BLaER1 (cell line): ENCODE results near the gene SUFU.
"Not testable (repeated sequence)": the region's sequence is repeated elsewhere in the genome, so short reads cannot be mapped to it uniquely, and the experiment has no call there.

Experiments used
- H3K27ac ChIP-seq: shearing (Covaris generic); formaldehyde crosslinking; 2 replicates; pipeline ENCODE4 v1.8.1; 2022
- H3K27me3 ChIP-seq: shearing (Covaris generic); formaldehyde crosslinking; 2 replicates; pipeline ENCODE4 v1.8.1; 2022
- H3K36me3 ChIP-seq: shearing (Covaris generic); formaldehyde crosslinking; 2 replicates; pipeline ENCODE4 v1.8.1; 2022
- H3K4me1 ChIP-seq: shearing (Covaris generic); formaldehyde crosslinking; 2 replicates; pipeline ENCODE4 v1.8.1; 2022
- H3K4me2 ChIP-seq: shearing (Covaris generic); formaldehyde crosslinking; 2 replicates; pipeline ENCODE4 v1.8.1; 2022
- H3K4me3 ChIP-seq: shearing (Covaris generic); formaldehyde crosslinking; 2 replicates; pipeline ENCODE4 v1.8.1; 2022
- H3K9ac ChIP-seq: shearing (Covaris generic); formaldehyde crosslinking; 2 replicates; pipeline ENCODE4 v1.8.1; 2022
- H3K9me3 ChIP-seq: shearing (Covaris generic); formaldehyde crosslinking; 2 replicates; pipeline ENCODE4 v1.8.1; 2022
- H4K20me1 ChIP-seq: shearing (Covaris generic); formaldehyde crosslinking; 2 replicates; pipeline ENCODE4 v1.8.1; 2022
- Cebpa-rat ChIP-seq: shearing (Covaris generic); IDR thresholded peaks from 2 replicates; pipeline ENCODE4 v1.8.1; 2022

The SUFU gene

GRCh38 chr10:102479651-102480050, 24.1 kb upstream of the SUFU start:
- H3K9me3 ChIP-seq: no peaks in the 10 kb centered on the region
- no peak overlapping the region for H3K9ac ChIP-seq
- peaks cover 97% of the 10 kb centered on the region for H3K36me3 ChIP-seq
- no peak for TF ChIP-seq Cebpa-rat
- peaks cover 52% of the 10 kb centered on the region for H4K20me1 ChIP-seq
- H3K27me3 ChIP-seq: no peaks in the 10 kb centered on the region
- H3K4me3 ChIP-seq: no peak overlapping the region
- H3K27ac ChIP-seq: no peak overlapping the region
- no peak overlapping the region for H3K4me2 ChIP-seq
- H3K4me1 ChIP-seq: peaks cover 12% of the 10 kb centered on the region

GRCh38 chr10:102480396-102480795, 23.4 kb upstream of the SUFU start:
- 0 out of 2 replicates have a peak overlapping the region, but pooled peaks have one; percentile 52 for H3K9ac ChIP-seq
- peak overlapping the region; percentile 14; the same call in 1 of the 2 replicates for H3K27ac ChIP-seq
- no peak overlapping the region for H3K4me2 ChIP-seq
- peaks cover 59% of the 10 kb centered on the region for H4K20me1 ChIP-seq
- no peak for TF ChIP-seq Cebpa-rat
- H3K4me3 ChIP-seq: no peak overlapping the region
- H3K27me3 ChIP-seq: no peaks in the 10 kb centered on the region
- H3K9me3 ChIP-seq: no peaks in the 10 kb centered on the region
- peaks cover 12% of the 10 kb centered on the region for H3K4me1 ChIP-seq
- H3K36me3 ChIP-seq: peaks cover 99% of the 10 kb centered on the region

- H3K4me1 ChIP-seq: peaks cover 12% of the 10 kb centered on the region
- no peaks in the 10 kb centered on the region for H3K9me3 ChIP-seq
- no peak overlapping the region for H3K27ac ChIP-seq
- no peak overlapping the region for H3K4me3 ChIP-seq
- peaks cover 78% of the 10 kb centered on the region for H4K20me1 ChIP-seq
- no peak overlapping the region for H3K4me2 ChIP-seq
- no peak for TF ChIP-seq Cebpa-rat
- H3K36me3 ChIP-seq: peaks cover 100% of the 10 kb centered on the region
- no peaks in the 10 kb centered on the region for H3K27me3 ChIP-seq
- no peak overlapping the region for H3K9ac ChIP-seq
Measured at GRCh38 chr10:102484021-102484420, 19.8 kb upstream of the SUFU start.

GRCh38 chr10:102485093-102485784, 18.5 kb upstream of the SUFU start:
- Histone ChIP-seq H3K4me3 (no peak overlapping the region), H3K9ac (no peak overlapping the region), H3K36me3 (peaks cover 100% of the 10 kb centered on the region), H3K9me3 (no peaks in the 10 kb centered on the region), H3K4me1 (peaks cover 12% of the 10 kb centered on the region), H3K27me3 (no peaks in the 10 kb centered on the region), H3K4me2 (no peak overlapping the region), H3K27ac (no peak overlapping the region), H4K20me1 (peaks cover 82% of the 10 kb centered on the region)
- TF ChIP-seq Cebpa-rat: no peak

- Histone ChIP-seq H3K27me3 (no peaks in the 10 kb centered on the region), H3K9me3 (no peaks in the 10 kb centered on the region), H4K20me1 (peaks cover 83% of the 10 kb centered on the region), H3K27ac (no peak overlapping the region), H3K36me3 (peaks cover 93% of the 10 kb centered on the region), H3K4me3 (no peak overlapping the region), H3K9ac (no peak overlapping the region), H3K4me1 (peaks cover 10% of the 10 kb centered on the region; the same call in 1 of the 2 replicates), H3K4me2 (no peak overlapping the region)
- no peak for TF ChIP-seq Cebpa-rat
Measured at GRCh38 chr10:102491136-102491535, 12.6 kb upstream of the SUFU start.

GRCh38 chr10:102492344-102492939, 11.3 kb upstream of the SUFU start:
- H3K4me2 ChIP-seq: no peak overlapping the region
- H3K9ac ChIP-seq: no peak overlapping the region
- no peak for TF ChIP-seq Cebpa-rat
- H3K4me3 ChIP-seq: no peak overlapping the region
- H3K27ac ChIP-seq: no peak overlapping the region
- peaks cover 96% of the 10 kb centered on the region for H4K20me1 ChIP-seq
- H3K36me3 ChIP-seq: peaks cover 92% of the 10 kb centered on the region
- no peaks in the 10 kb centered on the region for H3K9me3 ChIP-seq
- no peaks in the 10 kb centered on the region for H3K27me3 ChIP-seq
- peaks cover 10% of the 10 kb centered on the region; the same call in 1 of the 2 replicates for H3K4me1 ChIP-seq

- Histone ChIP-seq H3K4me3 (no peak overlapping the region), H3K4me2 (no peak overlapping the region), H3K9me3 (no peaks in the 10 kb centered on the region), H3K27me3 (no peaks in the 10 kb centered on the region), H3K9ac (no peak overlapping the region), H3K27ac (no peak overlapping the region), H3K4me1 (peaks cover 10% of the 10 kb centered on the region; the same call in 1 of the 2 replicates), H3K36me3 (peaks cover 92% of the 10 kb centered on the region), H4K20me1 (peaks cover 100% of the 10 kb centered on the region)
- TF ChIP-seq Cebpa-rat: no peak
Measured at GRCh38 chr10:102492983-102493382, 10.8 kb upstream of the SUFU start.

- H3K36me3 ChIP-seq: peaks cover 84% of the 10 kb centered on the region
- no peaks in the 10 kb centered on the region for H3K9me3 ChIP-seq
- H4K20me1 ChIP-seq: peaks cover 100% of the 10 kb centered on the region
- H3K4me3 ChIP-seq: no peak overlapping the region
- H3K9ac ChIP-seq: no peak overlapping the region
- H3K4me1 ChIP-seq: peaks cover 11% of the 10 kb centered on the region; the same call in 1 of the 2 replicates
- H3K4me2 ChIP-seq: no peak overlapping the region
- H3K27me3 ChIP-seq: no peaks in the 10 kb centered on the region
- TF ChIP-seq Cebpa-rat: no peak
- no peak overlapping the region for H3K27ac ChIP-seq
Measured at GRCh38 chr10:102493771-102494170, 10.0 kb upstream of the SUFU start.

- H3K4me2 ChIP-seq: no peak overlapping the region
- H4K20me1 ChIP-seq: peaks cover 93% of the 10 kb centered on the region
- no peak for TF ChIP-seq Cebpa-rat
Measured at GRCh38 chr10:102497545-102497944, 6.2 kb upstream of the SUFU start.

GRCh38 chr10:102499356-102499755, 4.4 kb upstream of the SUFU start:
- H4K20me1 ChIP-seq: peaks cover 77% of the 10 kb centered on the region
- TF ChIP-seq Cebpa-rat: no peak
- no peak overlapping the region for H3K4me2 ChIP-seq

More at GRCh38 chr10:102497545-102497944, 6.2 kb upstream of the SUFU start:
- no peaks in the 10 kb centered on the region for H3K9me3 ChIP-seq
- H3K27me3 ChIP-seq: no peaks in the 10 kb centered on the region
- H3K4me3 ChIP-seq: no peak overlapping the region
- H3K36me3 ChIP-seq: peaks cover 50% of the 10 kb centered on the region
- H3K4me1 ChIP-seq: peaks cover 28% of the 10 kb centered on the region
- H3K27ac ChIP-seq: no peak overlapping the region
- H3K9ac ChIP-seq: no peak overlapping the region

GRCh38 chr10:102500686-102501085, 3.1 kb upstream of the SUFU start:
- Histone ChIP-seq H3K4me2 (peak overlapping the region; percentile 81), H3K9ac (peak overlapping the region; percentile 90)
- H3K27ac ChIP-seq: not testable (repeated sequence)

More at GRCh38 chr10:102499356-102499755, 4.4 kb upstream of the SUFU start:
- Histone ChIP-seq H3K4me1 (peaks cover 28% of the 10 kb centered on the region), H3K9me3 (no peaks in the 10 kb centered on the region), H3K36me3 (peaks cover 34% of the 10 kb centered on the region), H3K27ac (no peak overlapping the region), H3K27me3 (no peaks in the 10 kb centered on the region), H3K9ac (0 out of 2 replicates have a peak overlapping the region, but pooled peaks have one; percentile 11), H3K4me3 (no peak overlapping the region)

More at GRCh38 chr10:102500686-102501085, 3.1 kb upstream of the SUFU start:
- not testable (repeated sequence) for H3K9me3 ChIP-seq, H3K27me3 ChIP-seq
- Histone ChIP-seq H3K4me3 (0 out of 2 replicates have a peak overlapping the region, but pooled peaks have one; percentile 82), H3K36me3 (peaks cover 22% of the 10 kb centered on the region), H4K20me1 (peaks cover 77% of the 10 kb centered on the region), H3K4me1 (peaks cover 36% of the 10 kb centered on the region)
